GF-D8 (cell line): ENCODE results near the gene SPOP.
"Not testable (repeated sequence)": the region's sequence is repeated elsewhere in the genome, so short reads cannot be mapped to it uniquely, and the experiment has no call there.

Experiments used
- DNase-seq: peaks from one replicate; lab custom pipeline; 2025; lab: John Stamatoyannopoulos, UW

The SPOP gene

GRCh38 chr17:49572806-49573420 lies 105.0 kb downstream of the SPOP start:
- no peak for DNase-seq

- DNase-seq = no peak
Observed at GRCh38 chr17:49572226-49572625, 105.7 kb downstream of the SPOP start.

- no peak for DNase-seq
Observed at GRCh38 chr17:49571764-49572163, 106.1 kb downstream of the SPOP start.

- DNase-seq = no peak
Observed at GRCh38 chr17:49571283-49571682, 106.6 kb downstream of the SPOP start.

GRCh38 chr17:49570540-49571242 lies 107.2 kb downstream of the SPOP start:
- DNase-seq = no peak

- DNase-seq = not testable (repeated sequence)
Observed at GRCh38 chr17:49568695-49569047, 109.2 kb downstream of the SPOP start.

GRCh38 chr17:49567871-49568694 lies 109.8 kb downstream of the SPOP start:
- DNase-seq = peak; percentile 23

- DNase-seq = no peak
Observed at GRCh38 chr17:49567104-49567521, 110.8 kb downstream of the SPOP start.

GRCh38 chr17:49566668-49567071 lies 111.2 kb downstream of the SPOP start:
- no peak for DNase-seq

GRCh38 chr17:49565948-49566491 lies 111.9 kb downstream of the SPOP start:
- no peak for DNase-seq

- DNase-seq = no peak
Observed at GRCh38 chr17:49564638-49565037, 113.3 kb downstream of the SPOP start.

GRCh38 chr17:49557312-49558024 lies 120.4 kb downstream of the SPOP start:
- peak; percentile 3 for DNase-seq

GRCh38 chr17:49556223-49556943 lies 121.5 kb downstream of the SPOP start:
- DNase-seq = peak; percentile 9

- no peak for DNase-seq
Observed at GRCh38 chr17:49555495-49556222, 122.2 kb downstream of the SPOP start.

GRCh38 chr17:49554694-49555494 lies 123.0 kb downstream of the SPOP start:
- no peak for DNase-seq

GRCh38 chr17:49553676-49554335 lies 124.1 kb downstream of the SPOP start:
- DNase-seq = no peak

GRCh38 chr17:49552070-49552751 lies 125.7 kb downstream of the SPOP start:
- DNase-seq = no peak

- DNase-seq = no peak
Observed at GRCh38 chr17:49551221-49552069, 126.5 kb downstream of the SPOP start.
